Left forelimb (tissue), 1 donor: ENCODE data around the gene GATB.

Experiments
- DNase-seq: peaks from one replicate; pipeline ENCODE4 v3.0.0-alpha.2; 2018; ENCODE audit warnings: low spot score

The GATB gene

DNA sequence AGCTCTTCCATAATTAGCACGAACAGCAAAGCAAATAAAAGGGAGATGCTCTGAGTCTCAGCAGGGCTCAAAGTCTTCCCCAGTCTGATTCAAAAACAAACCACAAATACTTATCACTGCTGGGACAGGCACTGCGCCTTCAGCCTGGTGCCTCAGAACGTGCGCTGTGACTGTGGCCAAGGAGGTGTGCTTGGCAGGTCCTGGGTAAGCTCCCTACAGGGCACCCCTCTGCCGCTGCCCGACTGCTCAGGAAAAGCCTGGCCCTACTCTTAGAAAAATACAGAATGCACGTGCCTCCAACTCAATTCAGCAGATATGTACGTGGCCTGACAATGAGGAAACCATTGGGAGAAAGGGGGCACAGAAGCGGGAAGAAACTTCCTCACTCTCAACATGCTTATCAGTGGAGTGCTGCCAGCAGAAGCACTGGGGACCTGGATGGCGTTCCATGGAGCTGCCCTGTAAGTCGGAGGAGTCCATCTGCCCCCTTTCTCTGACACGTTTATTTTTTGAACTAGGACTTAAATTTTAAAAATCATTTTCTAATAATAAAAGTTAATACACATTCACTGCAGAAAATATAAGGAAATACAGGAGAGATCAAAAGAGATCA, 86.8 kb downstream of the GATB start:
- DNase-seq = no peak

DNA sequence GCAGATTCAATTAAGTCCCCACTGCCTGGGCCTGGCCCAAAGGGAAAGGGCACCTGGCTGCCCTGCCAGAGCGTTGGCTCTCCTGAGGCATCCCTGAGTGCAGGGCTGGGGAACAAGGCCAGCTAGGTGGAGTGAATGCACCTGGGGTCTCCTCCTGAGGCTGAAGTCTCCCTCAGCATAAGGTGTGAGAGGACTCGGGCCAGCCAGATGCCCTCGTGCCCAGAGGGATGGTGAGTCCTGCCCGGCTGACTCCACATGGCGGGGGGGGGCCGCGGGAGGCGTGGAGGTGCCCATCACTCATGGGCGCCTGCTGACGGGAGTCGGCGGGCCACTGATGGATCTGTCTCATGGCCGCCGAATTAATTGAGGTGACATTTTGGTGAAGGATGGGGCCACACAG, 87.8 kb downstream of the GATB start:
- no peak for DNase-seq

DNA sequence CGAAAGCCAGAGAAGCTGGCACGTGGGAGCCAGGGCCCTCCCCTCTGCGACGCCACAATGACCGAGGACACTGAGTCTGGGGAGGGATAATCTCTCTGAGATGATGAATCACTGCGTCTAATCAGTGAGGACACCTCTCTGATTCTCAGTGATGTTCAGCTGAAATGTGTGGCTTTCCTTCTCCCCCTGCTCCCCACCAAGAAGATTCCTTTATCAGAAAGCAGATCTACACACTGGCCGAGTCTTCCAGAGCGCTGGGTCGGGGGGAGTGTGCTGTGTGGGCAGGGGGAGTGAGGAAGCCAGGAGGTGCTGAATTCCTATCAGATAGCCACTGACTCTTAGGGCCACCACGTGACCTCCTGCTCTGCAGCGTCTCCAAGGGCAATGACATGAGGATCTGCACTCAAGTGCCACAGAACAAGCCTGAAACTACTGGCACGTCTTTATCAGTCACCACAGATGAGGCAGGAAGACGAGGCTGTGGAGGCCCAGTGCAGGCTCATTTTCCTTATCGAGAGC, 89.2 kb downstream of the GATB start:
- peak; percentile 44 for DNase-seq

DNA sequence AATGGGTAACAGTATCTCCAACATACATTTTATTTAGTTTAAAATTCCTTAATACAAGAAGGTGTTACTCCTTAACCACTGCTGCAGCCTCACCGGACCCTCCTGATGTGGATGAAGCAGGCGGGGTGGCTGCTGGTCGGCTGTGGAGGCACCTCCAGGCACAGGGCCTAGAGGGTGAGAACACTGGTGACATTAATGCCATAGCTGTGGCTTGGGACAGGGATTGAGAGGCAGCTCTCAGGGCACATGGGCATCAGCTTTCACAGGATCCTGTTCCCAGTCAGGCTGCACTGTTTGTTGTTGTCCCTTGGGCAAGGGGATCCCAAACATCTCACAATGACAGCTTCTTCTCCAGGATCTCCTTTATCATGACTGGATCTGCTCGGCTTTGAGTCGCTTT, 90.0 kb downstream of the GATB start:
- no peak for DNase-seq

DNA sequence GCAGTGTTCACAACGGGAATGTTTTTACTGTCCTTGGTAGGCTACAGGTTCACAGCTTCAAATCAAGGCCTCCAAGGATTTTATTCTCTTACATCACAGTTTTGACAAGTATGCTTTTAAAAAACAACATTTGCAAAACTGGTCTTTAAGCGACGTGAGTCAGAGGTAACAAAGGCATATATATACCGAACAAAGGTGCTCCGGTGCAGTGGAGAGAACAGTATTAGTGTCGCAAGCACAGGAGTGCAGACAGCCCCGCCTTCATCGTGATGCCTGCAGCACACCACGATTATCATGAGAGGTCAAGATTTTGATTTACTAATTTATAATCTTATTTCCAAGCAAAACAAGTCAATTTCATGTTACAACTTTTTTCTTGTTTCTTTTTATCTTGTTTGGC, 90.8 kb downstream of the GATB start:
- DNase-seq = no peak

DNA sequence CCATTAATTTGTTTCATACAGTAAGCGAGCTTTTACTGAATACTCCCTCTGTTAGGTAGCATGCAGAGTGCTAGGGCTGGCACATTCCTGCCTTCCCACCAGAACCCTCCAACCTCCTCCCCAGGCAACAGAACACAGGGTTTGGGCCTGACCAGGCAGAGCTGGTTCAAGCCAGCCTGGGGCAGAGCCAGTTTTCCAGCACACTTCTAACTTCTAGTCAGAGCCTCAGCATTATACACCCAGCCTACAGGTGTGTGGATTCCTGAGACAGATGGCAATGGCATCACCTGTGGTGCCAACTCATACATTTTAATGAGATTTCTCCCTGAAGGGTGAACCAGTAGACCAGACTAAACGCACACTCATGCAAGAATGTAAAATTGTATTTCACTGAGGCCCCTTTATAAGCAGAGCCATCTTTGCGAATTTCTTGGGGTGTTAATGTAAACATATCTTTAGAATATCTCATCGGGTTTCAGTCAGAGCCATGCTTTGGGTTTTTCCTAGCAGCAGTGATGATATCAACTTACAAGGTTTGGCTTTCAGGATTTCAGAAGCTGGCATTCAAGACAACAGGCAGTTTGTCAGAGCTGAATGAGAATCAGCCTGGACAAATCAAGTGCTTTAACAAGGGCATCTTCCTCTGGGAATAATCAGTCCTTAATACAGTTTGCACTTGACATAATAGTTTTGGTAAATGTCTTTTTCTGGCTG, 92.0 kb downstream of the GATB start:
- DNase-seq = no peak

DNA sequence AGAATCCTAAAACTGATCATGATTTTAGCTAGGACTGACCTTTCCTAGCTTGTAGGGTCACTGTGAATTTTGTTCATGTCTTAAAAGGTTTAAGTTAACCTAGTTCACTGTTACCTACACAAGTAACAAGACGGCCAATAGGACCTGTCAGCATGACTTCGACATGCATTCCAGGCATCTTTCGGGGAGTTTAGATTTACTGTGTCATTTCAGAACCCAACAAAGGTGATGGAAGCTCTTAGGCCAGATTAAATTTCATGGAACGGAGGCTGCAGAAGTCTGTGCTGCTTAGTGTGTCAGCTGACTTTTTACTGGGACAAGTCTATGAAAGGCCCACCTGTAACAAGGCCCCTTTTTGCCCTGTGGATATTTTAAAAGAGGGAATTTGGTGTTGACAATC, 93.1 kb downstream of the GATB start:
- no peak for DNase-seq

DNA sequence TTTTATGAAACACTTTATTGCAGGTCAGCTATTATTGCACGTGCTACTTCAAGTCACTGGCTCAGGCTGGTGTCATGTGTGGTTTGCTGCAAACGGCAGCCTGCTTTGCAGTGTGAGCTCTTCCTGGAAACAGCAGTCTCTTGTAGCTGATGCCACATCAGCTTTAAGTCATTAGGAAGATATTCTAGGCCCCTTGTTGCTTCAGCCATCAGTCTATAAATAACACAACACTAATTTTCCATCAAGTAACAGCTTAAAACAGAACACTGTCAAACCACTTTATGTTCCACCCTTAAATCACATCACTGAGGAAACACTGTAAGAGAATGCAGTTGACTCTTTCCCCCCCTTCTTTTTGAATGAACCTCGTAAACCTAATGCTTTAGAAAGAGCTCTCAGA, 93.8 kb downstream of the GATB start:
- DNase-seq = peak; percentile 38

DNA sequence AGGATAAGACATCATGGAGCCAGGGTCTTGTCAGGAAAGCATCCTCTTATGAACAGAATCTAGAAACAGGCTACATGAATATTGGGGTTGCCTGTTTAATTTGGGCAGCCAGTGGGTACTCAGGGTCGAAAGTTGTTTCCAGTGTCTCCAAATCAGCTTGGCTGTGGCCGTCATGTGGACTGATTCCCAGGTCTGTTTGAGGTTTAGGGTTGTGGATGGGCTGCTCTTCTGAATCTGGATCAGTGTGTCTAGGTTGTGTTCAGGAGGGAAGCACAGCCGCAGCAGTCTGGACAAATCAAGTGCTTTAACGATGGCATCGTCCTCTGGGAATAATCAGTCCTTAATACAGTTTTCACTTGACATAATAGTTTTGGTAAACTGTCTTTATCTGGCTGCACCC, 94.3 kb downstream of the GATB start:
- DNase-seq = peak; percentile 34

DNA sequence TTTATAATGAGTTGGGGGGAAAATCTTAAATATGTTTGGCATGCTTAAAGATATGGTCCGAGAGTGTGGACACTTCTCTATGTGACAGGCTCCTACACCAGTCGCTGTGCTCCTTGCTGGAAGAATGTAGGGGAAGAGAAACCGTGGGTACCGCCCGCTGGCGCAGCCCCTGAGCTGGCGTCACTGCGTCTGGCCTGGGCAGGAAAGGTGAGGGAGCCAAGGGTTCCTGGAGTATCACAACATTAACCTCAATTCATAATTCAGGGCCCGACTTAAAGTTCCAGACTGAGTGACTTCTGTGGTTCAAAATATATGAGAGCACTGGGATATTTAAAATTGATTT, 95.1 kb downstream of the GATB start:
- DNase-seq = peak; percentile 46

DNA sequence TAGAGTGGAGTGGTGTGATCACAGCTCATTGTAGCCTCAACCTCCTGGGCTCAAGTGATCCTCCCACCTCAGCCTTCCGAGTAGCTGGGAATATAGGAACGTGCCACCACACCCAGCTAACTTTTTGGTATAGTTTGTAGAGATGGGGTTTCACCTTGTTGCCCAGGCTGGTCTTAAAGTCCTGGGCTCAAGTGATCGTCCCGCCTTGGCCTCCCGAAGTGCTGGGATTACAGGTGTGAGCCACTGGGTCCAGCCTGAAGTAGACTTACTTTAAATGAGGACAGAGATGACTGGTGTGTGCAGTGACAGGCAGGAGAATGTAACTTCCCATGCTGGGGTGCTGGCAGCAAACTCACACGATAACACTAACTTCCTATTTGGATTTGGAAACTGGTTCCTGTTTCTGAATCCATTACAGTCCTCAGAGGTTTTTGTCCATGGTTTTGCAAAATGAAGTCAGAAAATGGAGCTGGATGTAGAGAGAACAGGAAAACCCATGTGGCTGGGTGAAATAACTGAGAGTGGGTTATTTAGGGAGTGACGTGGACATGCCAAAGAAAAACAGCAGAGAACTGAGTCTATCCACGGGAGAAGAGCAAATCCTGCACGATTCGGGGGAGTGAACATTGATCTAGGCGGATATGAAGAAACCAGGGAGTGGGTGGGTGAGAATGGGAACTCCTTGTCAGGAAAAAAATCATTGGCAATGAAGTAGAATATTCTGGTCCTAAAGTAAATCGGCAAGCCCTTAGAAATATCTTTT, 95.6 kb downstream of the GATB start:
- peak; percentile 4 for DNase-seq

DNA sequence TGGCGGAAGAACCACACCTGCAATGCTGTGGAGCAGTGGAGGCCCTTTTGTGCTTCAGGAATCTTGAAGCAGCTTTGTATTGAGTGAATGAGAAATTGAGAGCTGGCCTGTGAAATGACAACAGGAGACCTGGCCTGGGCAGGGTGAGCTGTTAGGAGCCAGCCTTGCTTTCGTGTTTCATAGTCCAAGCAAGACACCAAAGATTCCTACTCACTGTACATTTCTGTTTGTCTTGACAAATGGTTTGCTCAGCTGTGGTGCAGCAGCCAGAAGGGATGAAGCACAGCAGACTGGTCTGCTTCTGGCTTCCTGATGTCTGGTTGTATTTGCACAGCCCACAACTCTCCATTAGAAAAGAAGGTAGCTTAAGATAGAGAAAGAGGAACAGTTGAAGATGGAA, 96.5 kb downstream of the GATB start:
- peak; percentile 14 for DNase-seq

DNA sequence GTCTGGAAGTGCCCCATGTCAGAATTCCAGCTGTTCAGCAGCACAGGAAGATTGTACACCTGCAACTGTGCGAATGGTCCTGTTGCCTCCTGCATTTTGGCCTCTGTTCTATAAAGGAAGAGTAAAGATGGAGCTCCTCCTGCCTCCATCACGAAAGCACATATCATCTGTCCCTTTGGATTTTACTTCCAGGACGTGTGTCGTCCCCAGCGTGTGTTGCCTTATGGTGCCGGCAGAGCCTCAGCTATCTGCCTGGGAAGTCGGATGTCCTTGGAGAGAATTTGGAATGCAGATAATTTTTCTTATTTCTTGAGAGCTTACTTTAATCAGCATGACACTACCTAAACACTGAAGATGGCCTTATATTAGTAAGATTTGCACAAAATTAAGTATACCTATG, 97.7 kb downstream of the GATB start:
- DNase-seq = peak; percentile 4

DNA sequence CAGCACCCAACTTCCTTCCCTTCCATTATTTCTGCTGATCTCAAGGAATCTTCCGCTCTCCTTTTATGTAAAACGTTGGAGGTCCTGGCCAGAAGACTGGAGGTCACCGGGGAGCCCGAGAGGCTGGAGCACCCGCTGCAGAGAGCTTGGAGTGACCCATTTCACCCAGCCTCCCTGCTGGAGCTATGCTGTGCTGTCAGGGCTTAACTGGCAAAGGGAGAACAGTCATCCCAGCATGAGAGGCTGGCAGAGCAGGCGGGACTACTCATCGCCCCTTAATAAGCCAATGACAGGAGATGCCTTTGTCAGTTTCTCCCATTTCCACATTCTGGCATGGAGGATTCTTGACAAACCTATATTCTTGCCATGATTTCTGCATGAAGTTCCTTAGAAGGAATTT, 98.9 kb downstream of the GATB start:
- DNase-seq = peak; percentile 4

DNA sequence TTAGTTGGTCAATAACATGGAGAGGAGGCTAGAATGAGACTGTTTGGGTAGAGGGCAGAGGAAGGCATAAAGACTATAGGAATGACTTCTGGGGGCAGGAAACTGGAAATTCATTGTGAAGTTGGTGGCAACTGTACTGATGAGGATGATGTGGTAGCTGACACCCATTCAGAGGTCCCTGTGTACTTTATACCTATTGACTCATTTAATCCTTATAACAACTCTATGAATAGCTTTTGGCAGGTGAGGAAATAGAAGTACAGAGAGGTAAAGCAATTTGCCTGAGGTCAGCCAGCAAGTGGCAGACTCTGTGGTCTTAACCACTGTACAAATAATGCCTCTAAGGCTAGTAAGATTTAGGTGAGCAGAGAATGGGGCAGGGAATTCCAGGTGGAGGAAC, 100.1 kb downstream of the GATB start:
- peak; percentile 18 for DNase-seq

DNA sequence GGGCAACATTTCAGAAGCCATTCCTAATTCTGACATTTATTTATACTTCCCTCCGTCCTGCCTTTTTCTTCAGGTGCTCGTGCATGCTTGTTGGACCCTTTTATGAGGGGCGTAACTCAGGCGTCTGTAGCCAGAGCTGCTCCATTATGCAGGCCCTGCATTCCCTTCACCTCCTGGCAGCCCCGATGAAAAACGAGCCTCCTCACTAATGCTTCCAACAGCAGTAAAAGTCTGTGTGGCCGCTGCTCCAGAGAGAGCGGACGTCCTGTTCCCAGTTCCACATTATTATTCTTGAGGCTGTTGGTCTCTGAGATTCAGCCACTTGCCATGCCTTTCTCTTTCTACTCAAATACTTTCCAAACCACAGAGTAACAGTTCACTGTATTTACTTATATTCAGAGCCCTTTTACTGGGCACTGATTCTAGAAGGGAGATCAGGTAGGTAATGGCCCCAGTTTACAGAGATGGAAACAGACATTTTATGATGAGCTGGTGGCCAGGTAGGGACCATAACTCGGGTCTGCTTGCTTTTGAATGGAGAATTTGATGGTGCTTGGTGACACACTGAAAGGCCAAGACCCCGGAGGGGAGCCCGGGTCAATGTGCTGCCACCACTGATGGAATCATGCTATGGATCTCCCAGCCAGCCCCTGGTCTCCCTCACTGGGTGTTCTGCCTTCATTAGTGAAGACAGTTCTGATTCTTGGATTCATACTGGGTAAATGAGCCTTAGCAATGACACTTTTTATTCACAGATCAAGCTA, 101.0 kb downstream of the GATB start:
- peak; percentile 80 for DNase-seq

DNA sequence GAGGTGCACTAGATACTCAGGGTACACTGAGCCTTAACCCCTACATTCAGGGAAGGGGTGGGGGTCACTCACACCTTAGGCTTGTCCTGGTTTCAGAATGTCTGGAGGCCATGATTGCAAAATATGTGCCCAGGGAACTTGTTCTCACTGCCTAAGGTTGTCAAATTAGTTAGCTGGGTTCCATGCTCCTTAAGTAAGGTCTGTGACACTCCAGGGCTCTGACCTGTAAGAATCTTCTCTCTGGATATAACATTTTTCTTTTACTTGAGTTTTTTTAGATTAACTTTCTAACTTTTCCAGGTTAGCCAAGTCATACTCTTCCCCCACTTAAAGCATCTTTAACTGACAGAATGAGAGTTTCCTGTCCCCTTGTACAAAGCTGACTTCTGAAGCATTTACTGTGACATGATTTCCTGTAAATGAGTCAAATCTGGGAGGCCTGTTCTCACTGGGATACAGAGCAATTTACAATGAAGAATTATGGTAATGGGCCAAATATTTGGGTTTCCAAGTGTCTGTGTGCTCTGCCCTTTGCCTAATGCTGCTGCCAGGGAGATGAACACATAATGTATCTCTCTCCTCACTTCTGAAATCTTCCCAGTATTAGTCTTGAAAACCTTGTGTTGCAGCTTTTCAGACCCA, 101.7 kb downstream of the GATB start:
- DNase-seq = peak; percentile 2

DNA sequence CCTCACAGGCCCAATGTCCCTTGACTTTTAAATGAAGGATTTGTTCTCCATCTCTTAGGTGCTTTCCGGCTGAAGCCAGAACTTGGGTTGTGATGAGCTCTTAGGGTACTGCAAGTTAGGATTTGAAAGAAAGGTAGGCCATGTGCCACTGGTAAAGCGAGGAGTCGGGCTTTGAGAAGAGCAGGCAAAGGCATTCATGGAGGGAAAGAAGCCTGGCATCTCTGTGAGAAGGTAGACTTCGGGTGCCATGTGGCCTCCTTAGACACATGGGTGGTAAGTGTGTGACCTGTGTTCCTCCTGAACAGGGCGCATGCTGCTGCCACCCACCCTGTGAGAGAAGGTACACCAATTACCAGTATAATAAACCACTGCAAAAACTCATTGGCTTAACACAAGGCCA, 102.9 kb downstream of the GATB start:
- peak; percentile 6 for DNase-seq

DNA sequence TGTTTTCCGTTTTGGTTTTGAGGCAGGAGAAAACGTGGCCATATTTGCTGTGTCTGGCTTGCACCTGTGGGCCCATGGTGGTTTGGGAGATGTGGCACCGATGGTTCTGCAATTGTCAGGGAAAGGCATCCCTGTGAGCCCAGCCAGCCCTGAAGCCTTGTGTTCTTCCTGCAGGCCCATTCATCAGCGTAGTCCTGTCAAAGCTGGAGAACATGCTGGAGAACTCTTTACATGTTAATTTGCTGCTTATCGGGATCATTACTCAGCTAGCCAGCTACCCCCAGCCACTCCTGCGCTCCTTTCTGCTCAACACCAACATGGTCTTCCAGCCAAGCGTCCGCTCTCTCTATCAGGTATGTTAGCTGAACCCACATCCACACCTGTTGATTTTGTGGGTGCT, 104.7 kb downstream of the GATB start:
- peak; percentile 38 for DNase-seq

DNA sequence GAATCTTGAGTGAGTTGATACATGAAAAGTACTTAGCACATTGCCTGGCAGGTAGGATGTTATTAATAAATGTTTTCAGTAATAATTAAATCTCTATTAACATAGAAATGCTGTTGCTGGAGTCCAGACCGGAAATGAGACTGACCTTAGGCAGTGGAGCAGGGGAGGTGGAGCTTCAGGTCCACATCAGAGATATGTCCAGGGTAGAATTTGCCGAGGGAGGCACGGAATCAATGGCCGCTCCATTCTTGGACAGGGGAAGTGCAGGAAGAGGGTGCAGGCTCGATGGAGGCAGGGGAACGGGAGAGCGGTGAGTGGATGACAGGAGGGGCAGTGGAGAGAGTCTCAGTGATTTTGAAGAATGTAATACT, 107.3 kb downstream of the GATB start:
- peak; percentile 38 for DNase-seq

DNA sequence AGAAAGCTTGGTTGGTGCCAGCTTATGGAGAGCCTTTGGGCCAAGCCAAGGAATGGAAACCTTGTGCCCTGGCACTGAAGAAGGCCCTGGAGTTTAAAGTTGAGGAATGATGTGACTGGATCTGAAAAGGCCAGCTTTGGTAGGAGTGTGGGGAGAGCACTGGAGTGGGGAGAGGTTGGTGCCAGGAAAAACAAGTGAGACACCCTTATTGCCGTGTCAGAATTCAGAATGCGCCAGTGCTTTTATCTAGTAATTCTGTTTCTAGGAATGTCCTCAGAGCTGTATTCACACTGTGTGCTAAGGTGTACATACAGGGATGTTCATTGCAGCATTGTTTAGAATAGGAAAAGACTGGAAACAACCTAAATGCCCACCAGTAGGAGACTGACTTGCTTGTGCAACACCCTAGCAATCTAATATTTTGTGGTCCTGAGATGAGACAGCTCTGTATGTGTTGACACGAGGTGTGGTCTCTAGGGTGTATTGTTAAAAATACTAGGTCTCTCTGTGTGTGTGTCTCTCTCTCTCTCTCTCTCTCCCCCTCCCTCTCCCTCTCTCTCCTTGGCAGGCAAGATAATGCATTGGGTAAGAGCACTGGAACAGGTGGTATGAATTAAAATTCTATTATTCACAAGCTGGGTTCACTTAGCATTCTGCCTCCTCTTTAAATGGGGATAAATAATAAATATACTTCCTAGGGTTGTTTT, 107.8 kb downstream of the GATB start:
- DNase-seq = no peak
